GM12878 (cell line): ENCODE results near the gene C1QC. TPM values are rescaled to one million over a fixed set of nuclear protein-coding genes. Genes with fewer than 3 reads are reported as not detected.

ENCODE experiments used
- ATAC-seq: fragments of 200-7000 bp; cut with Tn5 transposase; 3 replicates; pipeline ENCODE4 v1.9.1; 2020; ENCODE audit warnings: mild to moderate bottlenecking, moderate library complexity
- BruUV-seq: library from RNA; stranded (reverse); fragments of 400-500 nt; replicated peaks from 2 replicates; lab custom pipeline; 2021; lab: Mats Ljungman, UMichigan
- CTCF ChIA-PET: fragments of 300-600 bp; sonication (Branson Sonifier 250); formaldehyde crosslinking; extraction: SDS; loops from one replicate; lab custom pipeline; 2021; ENCODE audit warnings: inconsistent platforms; lab: Yijun Ruan, JAX
- POLR2A ChIA-PET: fragments of 350-600 bp; formaldehyde crosslinking; extraction: SDS; loops from one replicate; lab custom pipeline; 2021; ENCODE audit warnings: inconsistent platforms; lab: Charles Lee
- RAD21 ChIA-PET: fragments of 300-600 bp; sonication (Branson Sonifier 250); formaldehyde crosslinking; loops from one replicate; lab custom pipeline; 2023; ENCODE audit warnings: antibody characterized with exemption; ENCODE audit not compliant: unreplicated experiment; lab: Charles Lee
- SMC1A ChIA-PET: fragments of 300-600 bp; sonication (Branson Sonifier 250); formaldehyde crosslinking; loops from one replicate; lab custom pipeline; 2023; ENCODE audit not compliant: unreplicated experiment, uncharacterized antibody; lab: Charles Lee
- DNase-seq: peaks from one replicate; pipeline ENCODE4 v3.0.0-alpha.2; 2011; ENCODE audit warnings: low read depth, low spot score
- FAIRE-seq: peaks from 3 replicates; lab custom pipeline; 2011; peaks lifted over from hg19 to GRCh38; lab: Jason Lieb, UNC
- H2AFZ ChIP-seq: 2 replicates; pipeline ENCODE4 v1.6.0; 2011; ENCODE audit warnings: low read depth, low read length, control low read depth; ENCODE audit not compliant: control insufficient read depth
- H3K27ac ChIP-seq: 2 replicates; pipeline ENCODE4 v1.5.1; 2011; ENCODE audit warnings: control low read depth; ENCODE audit not compliant: control insufficient read depth, insufficient read depth
- H3K27me3 ChIP-seq, 2 experiments: replicated peaks in 1 of 2; 2 replicates each; pipeline versions ENCODE4 v1.6.0 to v1.6.1; 2011; ENCODE audit warnings: low read length in 1 of 2; ENCODE audit not compliant: control insufficient read depth in 2 of 2, insufficient read depth in 2 of 2
- H3K36me3 ChIP-seq, 2 experiments: 2 replicates each; pipeline ENCODE4 v1.5.1; 2011; ENCODE audit warnings: low read length in 1 of 2; ENCODE audit not compliant: control insufficient read depth in 2 of 2, insufficient read depth in 2 of 2
- H3K4me1 ChIP-seq: 2 replicates; pipeline ENCODE4 v1.6.1; 2011; ENCODE audit warnings: mild to moderate bottlenecking, low read length, moderate library complexity, mixed read lengths; ENCODE audit not compliant: control insufficient read depth, insufficient read depth
- H3K4me2 ChIP-seq: 2 replicates; pipeline ENCODE4 v1.6.0; 2011; ENCODE audit warnings: control low read depth; ENCODE audit not compliant: control insufficient read depth, insufficient read depth
- H3K4me3 ChIP-seq: fragments of 200-600 bp; sonication (generic); 2 replicates; pipeline ENCODE4 v1.5.1; 2016
- H3K79me2 ChIP-seq: 2 replicates; pipeline ENCODE4 v1.6.0; 2011; ENCODE audit warnings: low read length; ENCODE audit not compliant: control insufficient read depth, insufficient read depth
- H3K9ac ChIP-seq: 2 replicates; pipeline ENCODE4 v1.8.0; 2011; ENCODE audit warnings: low read length, control low read depth, mixed read lengths; ENCODE audit not compliant: control insufficient read depth, insufficient read depth
- H3K9me3 ChIP-seq: replicated peaks from 3 replicates; pipeline ENCODE4 v1.5.1; 2011; ENCODE audit warnings: mild to moderate bottlenecking, low read length; ENCODE audit not compliant: control insufficient read depth, insufficient read depth
- H4K20me1 ChIP-seq: 2 replicates; pipeline ENCODE4 v1.6.0; 2011; ENCODE audit not compliant: control insufficient read depth, insufficient read depth
- BRCA1 ChIP-seq: IDR thresholded peaks from 2 replicates; pipeline ENCODE4 v1.6.1; 2011; ENCODE audit warnings: low read depth, low read length, improper control_type of control experiment
- ESRRA ChIP-seq: IDR thresholded peaks from 2 replicates; pipeline ENCODE4 v1.6.1; 2012; ENCODE audit warnings: mild to moderate bottlenecking, low read length, improper control_type of control experiment
- FOS ChIP-seq: IDR thresholded peaks from 3 replicates; pipeline ENCODE4 v1.6.1; 2011; ENCODE audit warnings: borderline replicate concordance; ENCODE audit not compliant: insufficient read length; ENCODE audit errors: extremely low read depth
- HDGF ChIP-seq: fragments of 450-650 bp; IDR thresholded peaks from 2 replicates; pipeline ENCODE4 v1.6.1; 2016; ENCODE audit warnings: antibody characterized with exemption
- IRF4 ChIP-seq: IDR thresholded peaks from 2 replicates; pipeline ENCODE4 v1.6.1; 2011; ENCODE audit warnings: low read depth, low read length
- LARP7 ChIP-seq: fragments of 450-650 bp; IDR thresholded peaks from 2 replicates; pipeline ENCODE4 v1.6.1; 2017; ENCODE audit warnings: mild to moderate bottlenecking
- POLR2AphosphoS2 ChIP-seq: IDR thresholded peaks from 2 replicates; pipeline ENCODE4 v1.6.1; 2011; ENCODE audit warnings: low read depth, mild to moderate bottlenecking, low read length, improper control_type of control experiment, moderate library complexity
- SUZ12 ChIP-seq: fragments of 200-600 bp; sonication (generic); IDR thresholded peaks from one replicate; pipeline ENCODE4 v1.6.1; 2018; ENCODE audit warnings: antibody characterized with exemption, mild to moderate bottlenecking; ENCODE audit not compliant: unreplicated experiment
- WGBS: methylation state at CpG from one replicate; pipeline ENCODE4 v1.1.6; 2016; ENCODE audit warnings: low lambda C conversion rate; ENCODE audit not compliant: insufficient replicate concordance, insufficient coverage; ENCODE audit errors: missing lambda C conversion rate; 5-methylcytosine and 5-hydroxymethylcytosine counted together
- in situ Hi-C: fragments of 300-500 bp; cut with MboI; formaldehyde crosslinking; loops from 9 replicates; pipeline ENCODE4 v1.14.3; 2018; ENCODE audit warnings: mixed read lengths
- intact Hi-C: fragments of 100-400 bp; cut with micrococcal nuclease; formaldehyde crosslinking; loops from one replicate; pipeline ENCODE4 v1.14.2; 2022; ENCODE audit not compliant: unreplicated experiment
- polyA plus RNA-seq, 11 experiments: library from polyadenylated mRNA; depleted of rRNA in 4 of 11; unstranded in 6 of 11; stranded (reverse) in 5 of 11; fragments of >200 nt; fragmentation: Nextera tagmentation in 4 of 11; fragmentation: Illumina TruSeq in 1 of 11; extraction: Ambion mirVana in 4 of 11; extraction: Trizol in 1 of 11; gene quantifications; 1 replicate in 1 of 11; 2 replicates in 10 of 11; pipeline versions ENCODE4 v1.2.1 to v1.2.3, GENCODE V29; 2011 to 2016; ENCODE audit warnings: inconsistent platforms in 2 of 11, missing spikeins in 2 of 11, low read depth in 1 of 11
- total RNA-seq, 4 experiments: library from RNA; depleted of rRNA in 3 of 4; stranded (reverse); fragments of >200 nt in 3 of 4; fragmentation: Illumina TruSeq in 1 of 4; extraction: Trizol in 1 of 4; gene quantifications; 2 replicates each; pipeline versions ENCODE4 v1.2.1 to v1.2.3, GENCODE V29; 2013 to 2021
- TF ChIP-seq, protein P1 (sequence below): fragments of 450-650 bp; IDR thresholded peaks from 2 replicates; pipeline ENCODE4 v1.6.1; 2014; ENCODE audit warnings: mild to moderate bottlenecking
- TF ChIP-seq, protein P2 (sequence below): IDR thresholded peaks from 2 replicates; pipeline ENCODE4 v1.6.1; 2011; ENCODE audit warnings: borderline replicate concordance, low read depth, mild to moderate bottlenecking, moderate library complexity, mixed read lengths, low read length; ENCODE audit not compliant: insufficient read depth; ENCODE audit errors: extremely low read length
- TF ChIP-seq, protein P3 (sequence below): IDR thresholded peaks from 2 replicates; pipeline ENCODE4 v1.6.1; 2012; ENCODE audit warnings: low read depth, low read length, improper control_type of control experiment
- TF ChIP-seq, protein P4 (sequence below): IDR thresholded peaks from 2 replicates; pipeline ENCODE4 v1.6.1; 2012; ENCODE audit warnings: low read depth, low read length, improper control_type of control experiment

Gene C1QC
- total and polyA plus RNA-seq, 10 of the 15 experiments (the other 5 are each of a cell fraction or from before 2014, with no cell fraction given): 0.74 TPM; not detected in 9

DNA sequence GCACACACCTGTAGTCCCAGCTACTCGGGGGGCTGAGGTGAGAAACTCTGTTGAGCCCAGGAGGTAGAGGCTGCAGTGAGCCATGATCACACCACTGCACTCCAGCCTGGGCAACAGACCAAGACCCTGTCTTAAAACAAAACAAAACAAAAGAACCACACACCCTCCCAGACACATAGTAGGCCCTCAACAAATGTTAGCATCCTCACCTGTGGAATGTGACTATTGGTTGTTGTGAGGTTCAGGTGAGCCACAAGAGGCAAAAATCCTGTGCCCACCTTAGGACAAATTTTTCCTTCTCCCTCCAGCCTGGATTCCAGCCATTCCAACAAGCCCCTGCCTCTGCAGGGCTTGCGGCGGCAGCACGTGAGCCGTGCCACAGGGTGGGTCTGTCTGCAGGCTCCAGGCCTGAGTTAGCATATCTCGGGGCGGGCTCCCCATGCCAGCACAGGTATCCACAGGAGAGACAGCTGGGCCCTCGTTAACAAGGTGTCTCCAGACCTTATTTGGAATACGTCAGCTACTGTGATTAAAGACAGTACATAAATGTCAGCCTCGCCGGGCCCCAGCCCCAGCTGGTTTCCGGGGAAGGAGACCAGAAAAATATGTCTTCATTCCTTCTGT lies 27.0 kb downstream of the C1QC start:
- Histone ChIP-seq H3K9ac (no peak overlapping the region), H3K27me3 (peaks cover 2% of the 10 kb centered on the region in 2 experiments; a peak in 2 of 4 replicates), H2AFZ (no peak overlapping the region), H3K27ac (no peak overlapping the region), H3K4me1 (no peaks in the 10 kb centered on the region), H3K79me2 (no peaks in the 10 kb centered on the region), H3K4me2 (no peak overlapping the region), H3K4me3 (no peak overlapping the region), H3K36me3 (no peaks in the 10 kb centered on the region), H4K20me1 (no peaks in the 10 kb centered on the region), H3K9me3 (no peaks in the 10 kb centered on the region)
- TF ChIP-seq, protein P1, sequence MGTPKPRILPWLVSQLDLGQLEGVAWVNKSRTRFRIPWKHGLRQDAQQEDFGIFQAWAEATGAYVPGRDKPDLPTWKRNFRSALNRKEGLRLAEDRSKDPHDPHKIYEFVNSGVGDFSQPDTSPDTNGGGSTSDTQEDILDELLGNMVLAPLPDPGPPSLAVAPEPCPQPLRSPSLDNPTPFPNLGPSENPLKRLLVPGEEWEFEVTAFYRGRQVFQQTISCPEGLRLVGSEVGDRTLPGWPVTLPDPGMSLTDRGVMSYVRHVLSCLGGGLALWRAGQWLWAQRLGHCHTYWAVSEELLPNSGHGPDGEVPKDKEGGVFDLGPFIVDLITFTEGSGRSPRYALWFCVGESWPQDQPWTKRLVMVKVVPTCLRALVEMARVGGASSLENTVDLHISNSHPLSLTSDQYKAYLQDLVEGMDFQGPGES: no peak
- TF ChIP-seq, protein P2, sequence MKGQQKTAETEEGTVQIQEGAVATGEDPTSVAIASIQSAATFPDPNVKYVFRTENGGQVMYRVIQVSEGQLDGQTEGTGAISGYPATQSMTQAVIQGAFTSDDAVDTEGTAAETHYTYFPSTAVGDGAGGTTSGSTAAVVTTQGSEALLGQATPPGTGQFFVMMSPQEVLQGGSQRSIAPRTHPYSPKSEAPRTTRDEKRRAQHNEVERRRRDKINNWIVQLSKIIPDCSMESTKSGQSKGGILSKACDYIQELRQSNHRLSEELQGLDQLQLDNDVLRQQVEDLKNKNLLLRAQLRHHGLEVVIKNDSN: no peak
- TF ChIP-seq LARP7 (no peak), FOS (no peak), ESRRA (no peak), IRF4 (no peak), HDGF (no peak), SUZ12 (no peak), POLR2AphosphoS2 (no peak), BRCA1 (no peak)
- TF ChIP-seq, protein P3, sequence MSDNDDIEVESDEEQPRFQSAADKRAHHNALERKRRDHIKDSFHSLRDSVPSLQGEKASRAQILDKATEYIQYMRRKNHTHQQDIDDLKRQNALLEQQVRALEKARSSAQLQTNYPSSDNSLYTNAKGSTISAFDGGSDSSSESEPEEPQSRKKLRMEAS: no peak
- TF ChIP-seq, protein P4, sequence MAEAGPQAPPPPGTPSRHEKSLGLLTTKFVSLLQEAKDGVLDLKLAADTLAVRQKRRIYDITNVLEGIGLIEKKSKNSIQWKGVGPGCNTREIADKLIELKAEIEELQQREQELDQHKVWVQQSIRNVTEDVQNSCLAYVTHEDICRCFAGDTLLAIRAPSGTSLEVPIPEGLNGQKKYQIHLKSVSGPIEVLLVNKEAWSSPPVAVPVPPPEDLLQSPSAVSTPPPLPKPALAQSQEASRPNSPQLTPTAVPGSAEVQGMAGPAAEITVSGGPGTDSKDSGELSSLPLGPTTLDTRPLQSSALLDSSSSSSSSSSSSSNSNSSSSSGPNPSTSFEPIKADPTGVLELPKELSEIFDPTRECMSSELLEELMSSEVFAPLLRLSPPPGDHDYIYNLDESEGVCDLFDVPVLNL: no peak
- no peak for FAIRE-seq
- ATAC-seq: no peak
- 35% methylated on average over 12 of the region's 12 CpGs for WGBS
- DNase-seq: no peak
- CTCF ChIA-PET: no interaction called here
- BruUV-seq: no TSS peak
- intact Hi-C loops (no loop called here), in situ Hi-C loops (no loop called here)
- SMC1A ChIA-PET: no interaction called here
- POLR2A ChIA-PET: no interaction called here
- RAD21 ChIA-PET: no interaction called here
